ENCODE measurements around the gene ULK4. TPM values are rescaled to one million over a fixed set of nuclear protein-coding genes. Genes with fewer than 3 reads are reported as not detected.

Gene ULK4
- total and polyA plus RNA-seq, 9 donors: 2.4 to 58.7 (median 7.3) TPM

GRCh38 chr3:42005401-42005800 lies 43.5 kb upstream of the ULK4 start:
- intact Hi-C loops (cut with DNase I): no loop called here
- TF ChIP-seq CTCF (IDR thresholded peaks at IDR 0.05): no peak
- TF ChIP-seq EP300 (IDR thresholded peaks at IDR 0.05): no peak
- TF ChIP-seq POLR2A (IDR thresholded peaks at IDR 0.05): no peak
- DNase-seq: no peak
- whole genome bisulfite sequencing, 3 donors: 68 to 82% (median 72%) methylated on average over 4 of the region's 4 CpGs
- no peaks in the 10 kb centered on the region for H3K36me3 ChIP-seq
- H3K4me3 ChIP-seq: no peak overlapping the region
- no peaks in the 10 kb centered on the region for H3K27me3 ChIP-seq
- no peaks in the 10 kb centered on the region for H3K4me1 ChIP-seq (ENCODE audit: insufficient read depth)
- H3K27ac ChIP-seq: no peak overlapping the region
- H3K9me3 ChIP-seq: no peaks in the 10 kb centered on the region

GRCh38 chr3:42002790-42003189 lies 40.9 kb upstream of the ULK4 start:
- intact Hi-C loops (cut with DNase I): no loop called here
- 90 to 95% (median 93%) methylated on average over 4 of the region's 4 CpGs for WGBS, 3 donors
- Histone ChIP-seq H3K27ac (no peak overlapping the region), H3K27me3 (no peaks in the 10 kb centered on the region), H3K4me3 (no peak overlapping the region), H3K4me1 (ENCODE audit: insufficient read depth) (peaks cover 1% of the 10 kb centered on the region), H3K36me3 (no peaks in the 10 kb centered on the region), H3K9me3 (no peaks in the 10 kb centered on the region)
- TF ChIP-seq EP300 (IDR thresholded peaks at IDR 0.05) (no peak), POLR2A (IDR thresholded peaks at IDR 0.05) (no peak), CTCF (IDR thresholded peaks at IDR 0.05) (no peak)
- no peak for DNase-seq

- Histone ChIP-seq H3K27ac (no peak overlapping the region), H3K4me3 (no peak overlapping the region), H3K36me3 (no peaks in the 10 kb centered on the region), H3K27me3 (no peaks in the 10 kb centered on the region), H3K9me3 (no peaks in the 10 kb centered on the region), H3K4me1 (ENCODE audit: insufficient read depth) (peaks cover 6% of the 10 kb centered on the region)
- WGBS, 3 donors: 93 to 98% (median 97%) methylated on average over 1 of the region's 1 CpG
- TF ChIP-seq CTCF (IDR thresholded peaks at IDR 0.05): no peak
- no peak for TF ChIP-seq EP300 (IDR thresholded peaks at IDR 0.05)
- TF ChIP-seq POLR2A (IDR thresholded peaks at IDR 0.05): no peak
- intact Hi-C loops (cut with DNase I): no loop called here
- no peak for DNase-seq
Observed at GRCh38 chr3:42001777-42002176, 39.9 kb upstream of the ULK4 start.

- no peak for DNase-seq
- no peak overlapping the region for H3K27ac ChIP-seq
Observed at GRCh38 chr3:41999909-42000308, 38.0 kb upstream of the ULK4 start.

More at GRCh38 chr3:41999909-42000308, 38.0 kb upstream of the ULK4 start:
- Histone ChIP-seq H3K27me3 (no peaks in the 10 kb centered on the region), H3K9me3 (no peaks in the 10 kb centered on the region), H3K4me1 (ENCODE audit: insufficient read depth) (peaks cover 6% of the 10 kb centered on the region), H3K4me3 (no peak overlapping the region), H3K36me3 (no peaks in the 10 kb centered on the region)
- intact Hi-C loops (cut with DNase I): no loop called here
- 79 to 88% (median 82%) methylated on average over 1 of the region's 1 CpG for WGBS, 3 donors
- TF ChIP-seq POLR2A (IDR thresholded peaks at IDR 0.05) (no peak), EP300 (IDR thresholded peaks at IDR 0.05) (no peak), CTCF (IDR thresholded peaks at IDR 0.05) (no peak)

Measured in ovary (tissue), 9 donors.